Neuron (in vitro differentiated cells): ENCODE data around the gene SPNS3.

Experiments
- H2AFZ ChIP-seq: one replicate; pipeline ENCODE4 v1.6.1; 2013; ENCODE audit warnings: low read depth, mild to moderate bottlenecking, inconsistent platforms, low read length, moderate library complexity
- H3K27me3 ChIP-seq: one replicate; pipeline ENCODE4 v1.6.1; 2013; ENCODE audit warnings: low read length; ENCODE audit not compliant: insufficient read depth
- H3K36me3 ChIP-seq: one replicate; pipeline ENCODE4 v1.6.1; 2013; ENCODE audit warnings: low read length; ENCODE audit not compliant: insufficient read depth
- H3K4me1 ChIP-seq: one replicate; pipeline ENCODE4 v1.6.1; 2013; ENCODE audit warnings: low read length; ENCODE audit not compliant: insufficient read depth
- H3K4me3 ChIP-seq: 2 replicates; pipeline ENCODE4 v1.5.1; 2013; ENCODE audit warnings: mild to moderate bottlenecking, low read length, moderate library complexity
- H3K9me3 ChIP-seq: one replicate; pipeline ENCODE4 v1.6.1; 2013; ENCODE audit warnings: low read length

The SPNS3 gene

DNA sequence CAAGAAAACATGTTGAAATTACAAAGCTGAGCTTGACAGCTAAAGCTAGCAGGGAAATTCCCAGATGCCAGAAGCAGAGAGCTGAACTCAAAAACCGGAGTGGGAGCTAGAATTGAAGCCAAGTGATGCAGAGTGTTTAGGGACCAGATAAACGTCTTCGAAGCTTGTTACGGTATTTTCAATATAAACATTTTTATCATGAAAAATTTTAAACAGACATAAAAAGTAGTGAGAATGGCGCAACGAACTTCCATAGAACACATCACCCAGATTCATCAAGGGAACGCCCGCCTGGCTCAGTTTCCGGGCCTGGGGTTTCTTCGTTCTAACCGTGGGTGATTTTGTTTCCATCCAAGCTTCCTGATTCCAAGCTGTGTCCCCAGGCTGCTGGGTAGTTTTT lies 83.0 kb downstream of the SPNS3 start:
- peaks cover 4% of the 10 kb centered on the region for H3K27me3 ChIP-seq
- H3K9me3 ChIP-seq: no peaks in the 10 kb centered on the region
- no peaks in the 10 kb centered on the region for H3K36me3 ChIP-seq
- H3K4me3 ChIP-seq: no peak overlapping the region
- H3K4me1 ChIP-seq: peaks cover 24% of the 10 kb centered on the region
- no peak overlapping the region for H2AFZ ChIP-seq

DNA sequence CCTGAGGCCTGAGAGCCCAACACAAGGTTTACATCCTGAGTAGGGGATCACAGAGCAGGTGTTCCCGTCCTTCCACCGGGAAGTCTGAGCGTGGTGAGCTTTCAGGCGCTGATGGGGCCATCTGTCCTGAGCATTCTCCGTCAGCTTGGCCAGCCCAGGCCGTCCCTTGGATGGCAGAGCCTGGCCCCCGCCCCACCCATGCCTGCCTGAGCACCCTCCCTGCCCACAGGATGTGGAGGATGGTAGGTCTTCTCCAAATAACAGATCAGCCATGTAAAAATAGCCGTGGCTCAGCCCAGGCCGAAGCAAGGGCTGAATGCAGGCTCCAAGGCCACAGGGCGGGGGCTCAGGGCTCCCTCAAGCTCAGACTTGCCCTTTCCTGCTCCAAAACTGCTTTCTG lies 85.2 kb downstream of the SPNS3 start:
- Histone ChIP-seq H3K9me3 (no peaks in the 10 kb centered on the region), H3K27me3 (no peaks in the 10 kb centered on the region), H3K4me3 (no peak overlapping the region), H2AFZ (no peak overlapping the region), H3K4me1 (peaks cover 34% of the 10 kb centered on the region), H3K36me3 (no peaks in the 10 kb centered on the region)

DNA sequence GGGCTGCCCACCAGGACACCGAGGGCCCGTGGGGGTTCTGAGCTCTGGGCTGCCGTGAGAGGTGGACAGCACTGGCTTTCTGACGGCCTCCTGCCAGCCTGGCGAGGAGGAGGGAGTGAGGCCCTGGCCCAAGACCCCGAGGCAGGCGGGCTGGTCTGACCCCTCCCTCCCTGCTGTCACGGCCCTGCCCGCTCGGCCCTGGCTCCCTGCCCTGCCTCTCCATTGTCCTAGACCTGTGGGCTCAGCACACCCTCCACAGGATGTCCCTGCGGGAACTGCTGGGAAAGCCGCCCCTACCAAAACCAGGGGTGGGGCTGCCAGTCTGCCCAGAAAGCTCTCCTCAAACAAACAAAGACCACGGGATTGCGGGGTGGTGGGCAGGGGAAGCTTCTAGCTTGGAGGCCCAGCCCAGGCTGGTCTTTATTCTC lies 85.6 kb downstream of the SPNS3 start:
- H3K27me3 ChIP-seq: no peaks in the 10 kb centered on the region
- H2AFZ ChIP-seq: no peak overlapping the region
- H3K4me3 ChIP-seq: no peak overlapping the region
- no peaks in the 10 kb centered on the region for H3K36me3 ChIP-seq
- H3K4me1 ChIP-seq: peaks cover 34% of the 10 kb centered on the region
- H3K9me3 ChIP-seq: no peaks in the 10 kb centered on the region

DNA sequence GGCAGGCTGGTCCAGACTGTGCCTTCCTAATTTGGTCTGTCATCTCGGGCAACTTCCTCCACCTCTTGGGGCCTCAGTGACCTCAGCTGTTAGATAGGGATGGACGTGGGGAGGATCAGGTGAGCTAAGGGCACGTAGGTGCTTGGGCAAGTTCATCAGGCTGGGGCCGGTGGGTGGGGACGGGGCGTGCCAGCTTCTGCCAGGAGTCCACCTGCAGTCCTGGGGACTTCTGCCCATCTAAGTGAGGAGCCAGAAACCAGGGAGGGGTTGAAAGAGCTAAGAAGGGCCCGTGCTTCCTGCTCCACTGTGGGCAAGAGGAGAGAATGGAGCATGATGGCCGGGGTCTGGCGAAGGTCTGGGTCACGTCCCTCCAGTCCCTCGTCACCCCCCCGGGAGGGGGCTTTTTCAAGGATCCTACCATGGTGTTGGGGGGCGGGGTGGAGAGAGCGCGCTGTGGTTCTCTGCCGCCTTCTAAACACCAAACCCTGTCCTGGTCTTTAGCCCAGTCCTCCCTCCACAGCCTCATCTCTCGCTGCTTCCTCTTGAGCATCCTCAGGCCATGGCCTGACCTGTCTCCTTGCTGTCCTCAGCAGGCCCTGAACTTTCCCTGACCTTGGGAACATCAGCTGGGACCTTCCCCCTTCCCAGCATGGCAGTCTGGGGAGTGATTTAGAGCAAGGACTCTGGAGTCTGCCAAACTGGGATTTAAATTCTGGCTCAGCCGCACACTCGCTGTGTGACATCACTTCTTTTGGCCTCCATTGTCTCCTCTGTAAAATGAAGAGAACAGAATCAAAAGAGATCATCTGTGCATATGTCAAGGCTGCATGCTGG lies 86.5 kb downstream of the SPNS3 start:
- no peak overlapping the region for H3K4me3 ChIP-seq
- H3K4me1 ChIP-seq: peaks cover 31% of the 10 kb centered on the region

DNA sequence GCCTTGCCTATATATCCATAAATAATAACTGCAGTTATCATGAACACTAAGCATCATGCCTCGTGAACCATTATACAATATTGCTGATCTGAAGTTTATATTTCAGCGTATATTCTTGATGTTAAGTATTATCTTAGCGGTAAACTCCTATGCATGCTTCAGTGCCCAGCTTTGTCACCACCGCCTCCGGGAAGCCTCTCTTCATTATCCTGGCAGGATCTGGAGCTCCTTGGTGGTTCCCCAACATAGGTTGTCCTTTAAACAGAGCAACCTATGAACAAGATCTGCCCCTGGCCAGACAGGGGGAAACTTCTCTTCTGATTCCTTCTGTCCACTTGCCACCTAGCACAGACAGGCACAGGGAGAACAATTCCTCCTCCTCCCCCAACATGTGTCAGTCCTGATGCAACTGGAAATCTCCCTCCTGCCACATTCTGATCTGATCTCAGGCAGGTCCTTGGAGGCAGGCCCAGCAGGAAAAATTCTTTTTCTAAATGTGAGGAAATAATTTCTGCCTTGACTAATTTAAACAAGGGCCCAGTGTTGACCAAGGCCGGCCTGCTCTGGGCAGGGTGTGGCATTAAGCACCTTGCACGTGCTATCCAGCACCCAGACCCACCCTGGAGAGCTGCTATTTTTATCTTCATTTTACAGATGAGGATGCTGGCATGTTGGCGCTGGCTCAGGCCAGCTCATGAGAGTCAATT lies 87.3 kb downstream of the SPNS3 start:
- Histone ChIP-seq H3K4me3 (no peak overlapping the region), H3K9me3 (no peaks in the 10 kb centered on the region), H3K36me3 (no peaks in the 10 kb centered on the region), H3K27me3 (no peaks in the 10 kb centered on the region), H3K4me1 (peaks cover 30% of the 10 kb centered on the region), H2AFZ (no peak overlapping the region)

More for the DNA sequence above, 86.5 kb downstream of the SPNS3 start:
- no peaks in the 10 kb centered on the region for H3K27me3 ChIP-seq
- H2AFZ ChIP-seq: no peak overlapping the region
- no peaks in the 10 kb centered on the region for H3K36me3 ChIP-seq
- no peaks in the 10 kb centered on the region for H3K9me3 ChIP-seq

DNA sequence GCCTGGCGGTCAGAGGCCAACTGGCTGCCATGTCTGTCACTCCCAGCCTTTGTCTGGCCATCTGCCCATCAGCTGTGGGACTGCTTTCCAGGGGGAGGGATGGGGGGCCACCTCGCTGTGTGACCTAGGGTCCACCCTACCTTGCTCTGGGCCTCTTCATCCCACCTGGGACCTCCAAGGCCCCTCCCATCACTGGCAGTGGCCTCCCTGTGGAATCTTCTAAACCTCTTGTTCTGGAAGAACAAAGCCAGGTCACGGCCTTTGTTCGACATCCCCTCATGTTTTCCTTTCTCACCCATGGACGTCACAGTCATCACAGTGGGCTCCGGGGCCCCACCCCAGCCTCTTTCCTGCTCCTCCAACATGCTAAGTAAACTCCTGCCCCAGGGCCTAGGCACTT lies 88.9 kb downstream of the SPNS3 start:
- Histone ChIP-seq H3K4me3 (no peak overlapping the region), H3K9me3 (no peaks in the 10 kb centered on the region), H2AFZ (no peak overlapping the region), H3K27me3 (no peaks in the 10 kb centered on the region), H3K4me1 (peaks cover 30% of the 10 kb centered on the region), H3K36me3 (no peaks in the 10 kb centered on the region)

DNA sequence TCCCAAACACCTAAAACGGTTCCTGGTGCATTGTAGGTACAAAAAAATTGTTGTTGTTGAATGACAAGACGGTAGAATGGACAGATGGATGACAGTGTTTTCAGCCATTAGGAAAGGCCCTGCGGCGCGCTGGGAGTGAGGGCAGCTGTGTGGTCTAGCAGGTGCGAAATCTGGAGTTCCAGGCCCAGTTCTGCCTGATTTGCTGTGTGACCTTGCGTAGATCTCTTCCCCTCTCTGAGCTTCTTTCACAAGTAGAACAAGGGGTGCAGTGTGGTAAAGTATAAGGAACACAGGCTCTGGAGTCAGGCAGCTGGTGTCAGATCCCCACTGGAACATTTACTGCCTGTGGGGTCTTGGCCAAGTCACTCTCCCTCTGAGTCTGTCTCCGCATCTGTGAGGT lies 90.2 kb downstream of the SPNS3 start:
- H2AFZ ChIP-seq: no peak overlapping the region
- H3K4me3 ChIP-seq: no peak overlapping the region
- no peaks in the 10 kb centered on the region for H3K36me3 ChIP-seq
- no peaks in the 10 kb centered on the region for H3K9me3 ChIP-seq
- no peaks in the 10 kb centered on the region for H3K27me3 ChIP-seq
- peaks cover 30% of the 10 kb centered on the region for H3K4me1 ChIP-seq

DNA sequence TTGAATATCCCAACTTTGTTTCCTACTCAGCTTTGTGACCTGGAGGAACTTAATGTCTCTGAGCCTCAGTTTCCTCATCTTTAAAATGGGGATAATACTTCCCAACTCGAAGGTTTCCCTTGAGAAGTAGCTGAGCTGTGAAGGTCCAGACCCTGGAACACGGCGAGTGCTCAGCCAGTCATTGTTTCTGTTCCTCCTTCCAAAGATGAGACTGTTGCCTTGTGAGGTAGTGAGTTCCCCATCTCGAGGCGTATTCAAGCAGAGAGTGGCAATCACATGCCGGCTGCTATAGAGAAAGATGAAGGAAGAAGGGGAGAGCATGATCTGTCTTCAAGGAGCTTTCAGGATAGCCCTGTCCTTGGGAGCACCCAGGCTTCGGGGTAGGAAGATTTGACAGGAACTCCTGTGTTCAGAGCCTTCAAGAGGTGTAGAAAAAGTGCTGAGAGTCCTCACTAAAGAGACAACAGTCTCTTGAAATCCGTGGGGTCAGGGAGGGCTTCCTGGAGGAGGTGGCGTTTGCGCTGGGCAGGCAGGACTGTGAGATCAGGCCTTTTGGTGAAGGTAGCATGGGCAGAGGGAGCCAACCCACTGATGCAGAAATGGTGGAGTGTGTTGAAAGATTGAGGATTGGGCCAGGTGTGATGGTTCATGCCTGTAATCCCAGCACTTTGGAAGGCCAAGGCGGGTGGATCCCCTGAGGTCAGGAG lies 92.1 kb downstream of the SPNS3 start:
- peaks cover 13% of the 10 kb centered on the region for H3K4me1 ChIP-seq
- no peaks in the 10 kb centered on the region for H3K9me3 ChIP-seq
- no peaks in the 10 kb centered on the region for H3K36me3 ChIP-seq
- no peak overlapping the region for H2AFZ ChIP-seq
- H3K4me3 ChIP-seq: no peak overlapping the region
- H3K27me3 ChIP-seq: no peaks in the 10 kb centered on the region

DNA sequence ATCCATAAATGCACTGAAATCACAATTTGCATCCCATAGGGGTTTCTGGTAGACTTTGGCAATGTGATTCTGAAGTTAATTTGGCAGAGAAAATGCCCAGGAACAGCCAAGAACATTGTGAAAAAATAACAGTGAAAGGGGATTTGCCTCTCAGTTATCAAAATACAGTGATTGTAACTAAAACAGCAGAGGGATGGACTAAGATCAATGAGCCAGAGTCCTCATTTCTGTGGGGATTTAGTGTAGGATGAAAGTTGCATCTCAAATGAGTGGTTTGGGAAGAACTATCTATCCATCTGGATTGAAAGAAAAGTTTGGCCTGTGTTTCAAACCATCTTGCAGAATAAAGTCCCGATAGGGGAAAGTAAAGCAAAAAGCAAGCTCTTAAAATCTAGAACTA lies 93.4 kb downstream of the SPNS3 start:
- Histone ChIP-seq H3K27me3 (peaks cover 2% of the 10 kb centered on the region), H3K4me3 (no peak overlapping the region), H3K4me1 (peaks cover 9% of the 10 kb centered on the region), H3K36me3 (no peaks in the 10 kb centered on the region), H2AFZ (no peak overlapping the region), H3K9me3 (no peaks in the 10 kb centered on the region)

DNA sequence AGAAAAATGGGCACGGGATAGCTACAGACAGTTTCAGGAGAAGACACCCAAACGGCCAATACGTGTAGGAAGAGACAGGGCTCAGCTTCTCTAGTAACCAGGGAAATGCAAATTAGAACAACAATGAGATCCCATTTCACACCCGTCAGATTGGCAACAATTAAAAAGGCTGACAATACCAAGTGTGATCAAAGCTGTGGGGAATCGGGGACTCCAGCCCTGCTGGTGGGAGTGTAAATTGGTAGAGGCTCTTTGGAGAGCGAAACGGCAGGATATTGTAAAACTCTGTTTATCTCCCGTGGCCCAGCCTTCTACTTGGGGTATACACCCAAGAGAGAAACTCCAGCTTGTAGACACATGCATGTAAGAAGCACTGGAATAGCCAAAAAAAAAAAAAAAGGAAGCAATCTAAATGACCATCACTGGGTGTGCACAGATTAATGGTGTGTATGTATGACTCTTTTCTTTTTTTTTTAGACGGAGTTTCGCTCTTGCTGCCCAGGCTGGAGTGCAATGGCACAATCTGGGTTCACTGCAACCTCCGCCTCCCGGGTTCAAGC lies 93.9 kb downstream of the SPNS3 start:
- peaks cover 2% of the 10 kb centered on the region for H3K27me3 ChIP-seq
- no peaks in the 10 kb centered on the region for H3K36me3 ChIP-seq
- no peak overlapping the region for H2AFZ ChIP-seq
- peaks cover 4% of the 10 kb centered on the region for H3K4me1 ChIP-seq
- no peak overlapping the region for H3K4me3 ChIP-seq
- no peaks in the 10 kb centered on the region for H3K9me3 ChIP-seq

DNA sequence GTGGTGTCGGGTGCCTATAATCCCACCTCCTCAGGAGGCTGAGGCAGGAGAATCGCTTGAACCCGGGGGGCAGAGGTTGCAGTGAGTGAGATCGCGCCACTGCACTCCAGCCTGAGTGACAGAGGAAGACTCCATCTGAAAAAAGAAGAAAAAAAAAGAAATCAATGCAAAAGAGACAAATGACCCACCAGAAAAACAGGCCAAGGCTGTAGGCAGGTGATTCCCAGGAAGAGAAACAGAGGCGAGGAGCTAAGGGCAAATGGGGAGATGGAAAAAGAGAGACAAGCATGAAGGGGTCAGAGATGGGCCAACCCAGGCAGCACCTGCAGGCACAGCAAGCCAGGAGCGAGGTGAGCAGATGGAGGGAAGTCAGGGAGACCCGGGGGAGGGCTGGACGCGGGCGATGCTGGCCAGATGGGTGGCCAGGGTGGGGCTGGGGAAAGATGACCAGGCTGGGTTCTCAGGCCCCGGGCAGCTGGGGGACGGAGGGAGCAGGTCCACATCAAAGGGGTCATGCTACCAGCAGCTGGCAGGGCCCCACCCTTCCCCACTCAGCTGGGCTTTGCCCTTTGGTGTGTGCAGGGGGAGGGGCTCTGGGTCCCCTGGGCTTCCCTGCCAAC lies 95.9 kb downstream of the SPNS3 start:
- H3K9me3 ChIP-seq: no peaks in the 10 kb centered on the region

DNA sequence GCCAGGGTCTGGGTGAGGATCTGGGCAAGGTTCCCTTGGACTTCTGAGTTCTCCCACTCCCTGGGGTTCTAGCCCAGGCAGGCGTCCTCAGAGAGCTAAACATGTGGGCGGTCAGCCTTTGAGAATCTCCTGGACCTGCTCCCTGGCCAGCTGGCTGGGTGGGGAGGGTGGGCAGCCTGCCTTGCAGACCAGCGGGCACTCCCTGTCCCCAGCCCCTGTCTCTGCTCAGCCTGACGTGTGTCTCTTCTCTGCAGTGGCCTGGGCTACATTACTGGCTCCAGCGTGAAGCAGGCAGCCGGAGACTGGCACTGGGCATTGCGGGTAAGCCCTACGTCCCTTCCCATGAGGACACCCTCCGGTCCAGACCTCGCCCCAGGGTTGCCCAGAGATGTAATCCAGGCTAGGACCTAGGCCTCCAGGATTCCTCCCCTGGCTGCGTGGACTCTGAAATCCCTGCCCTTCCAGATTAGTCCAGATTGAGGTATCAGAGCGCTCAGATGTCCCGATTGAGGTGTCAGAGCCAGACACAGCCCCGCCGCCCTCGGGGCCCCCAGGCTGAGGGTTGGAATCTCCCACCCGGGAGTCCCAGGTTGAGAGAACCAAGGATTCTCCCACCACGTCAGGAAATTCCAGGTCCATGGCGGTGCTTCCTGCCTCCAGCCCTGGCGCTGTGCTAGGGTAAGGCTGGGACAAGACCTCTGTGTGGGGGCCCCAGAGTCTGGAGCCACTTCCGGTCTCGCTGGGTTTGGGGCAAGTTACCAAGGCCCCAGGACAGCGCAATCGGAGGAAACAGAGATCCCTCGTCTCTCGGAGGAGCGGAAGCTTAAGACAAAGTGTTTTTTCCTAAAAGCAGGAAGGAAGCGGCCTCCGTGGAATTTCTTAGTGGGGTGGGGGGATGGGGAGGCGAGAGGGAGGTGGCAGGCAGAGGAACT lies 97.3 kb downstream of the SPNS3 start:
- H3K27me3 ChIP-seq: peaks cover 2% of the 10 kb centered on the region
- no peaks in the 10 kb centered on the region for H3K36me3 ChIP-seq
- peaks cover 13% of the 10 kb centered on the region for H3K4me1 ChIP-seq
- H2AFZ ChIP-seq: no peak overlapping the region
- no peak overlapping the region for H3K4me3 ChIP-seq
- H3K9me3 ChIP-seq: no peaks in the 10 kb centered on the region

More for the DNA sequence above, 95.9 kb downstream of the SPNS3 start:
- Histone ChIP-seq H3K4me3 (no peak overlapping the region), H2AFZ (no peak overlapping the region), H3K4me1 (peaks cover 13% of the 10 kb centered on the region), H3K27me3 (peaks cover 2% of the 10 kb centered on the region), H3K36me3 (no peaks in the 10 kb centered on the region)
